HepG2 (cell line): ENCODE results near the gene GNAZ. TPM values are rescaled to one million over a fixed set of nuclear protein-coding genes. Genes with fewer than 3 reads are reported as not detected.

Source experiments
- ATAC-seq: fragments of 200-7000 bp; cut with Tn5 transposase; 3 replicates; pipeline ENCODE4 v1.9.1; 2020; ENCODE audit warnings: mild to moderate bottlenecking, moderate library complexity
- BruUV-seq: library from RNA; stranded (reverse); fragments of 400-500 nt; replicated peaks from 2 replicates; lab custom pipeline; 2021; lab: Mats Ljungman, UMichigan
- CTCF ChIA-PET: fragments of 300-600 bp; formaldehyde crosslinking; extraction: SDS; loops from one replicate; lab custom pipeline; 2021; ENCODE audit warnings: low total read pairs, inconsistent platforms, low intra/inter-chr PET ratio; lab: Yijun Ruan, JAX
- POLR2A ChIA-PET: fragments of 350-600 bp; sonication (Branson Sonifier 250); formaldehyde crosslinking; loops from one replicate; lab custom pipeline; 2020; ENCODE audit warnings: antibody characterized with exemption, inconsistent platforms; lab: Yijun Ruan, JAX
- DNase-seq: peaks from one replicate; pipeline ENCODE4 v3.0.0-alpha.2; 2015; ENCODE audit warnings: low spot score
- FAIRE-seq: peaks from 3 replicates; lab custom pipeline; 2011; peaks lifted over from hg19 to GRCh38; lab: Jason Lieb, UNC
- H2AFZ ChIP-seq: one replicate; pipeline ENCODE4 v1.6.1; 2011; ENCODE audit warnings: low read length, inconsistent platforms
- H3K27ac ChIP-seq: fragments of 300-600 bp; 3 replicates; pipeline ENCODE4 v1.8.0; 2011; ENCODE audit warnings: mixed run types, mild to moderate bottlenecking, mixed read lengths, low read length, inconsistent platforms; ENCODE audit not compliant: insufficient read depth; ENCODE audit errors: extremely low read length
- H3K27me3 ChIP-seq, 2 experiments: fragments of 200-600 bp in 1 of 2; 2 replicates in 1 of 2; 3 replicates in 1 of 2; pipeline versions ENCODE4 v1.6.0 to v1.8.0; 2011; ENCODE audit warnings: low read length in 2 of 2, mild to moderate bottlenecking in 2 of 2, moderate library complexity in 2 of 2, inconsistent platforms in 1 of 2; ENCODE audit not compliant: insufficient read depth in 2 of 2, control insufficient read depth in 1 of 2
- H3K36me3 ChIP-seq, 2 experiments: fragments of 200-600 bp in 1 of 2; replicated peaks in 1 of 2; 2 replicates in 1 of 2; 3 replicates in 1 of 2; pipeline versions ENCODE4 v1.5.1 to v1.8.0; 2011; ENCODE audit warnings: low read length in 2 of 2, inconsistent platforms in 1 of 2; ENCODE audit not compliant: insufficient read depth in 2 of 2, control insufficient read depth in 1 of 2
- H3K4me1 ChIP-seq: 2 replicates; pipeline ENCODE4 v1.5.1; 2012; ENCODE audit warnings: low read length, inconsistent platforms; ENCODE audit not compliant: insufficient read depth
- H3K4me2 ChIP-seq: 2 replicates; pipeline ENCODE4 v1.6.0; 2011; ENCODE audit warnings: low read depth, low read length, inconsistent platforms
- H3K4me3 ChIP-seq, 3 experiments: fragments of 200-600 bp in 1 of 3; sonication (generic), shearing (Covaris generic) in 1 of 3; replicated peaks in 1 of 3; 2 replicates each; pipeline ENCODE4 v1.5.1; 2011 to 2016; ENCODE audit warnings: low read length in 3 of 3, inconsistent platforms in 2 of 3, low read depth in 2 of 3, mild to moderate bottlenecking in 2 of 3, control low read depth in 1 of 3, mixed read lengths in 1 of 3; ENCODE audit not compliant: insufficient read depth in 1 of 3
- H3K79me2 ChIP-seq: one replicate; pipeline ENCODE4 v1.6.1; 2011; ENCODE audit warnings: low read length, inconsistent platforms; ENCODE audit not compliant: insufficient read depth
- H3K9ac ChIP-seq: 2 replicates; pipeline ENCODE4 v1.6.0; 2011; ENCODE audit warnings: mild to moderate bottlenecking, low read depth, low read length, inconsistent platforms; ENCODE audit not compliant: insufficient read depth
- H3K9me3 ChIP-seq: 2 replicates; pipeline ENCODE4 v1.5.1; 2012; ENCODE audit warnings: mild to moderate bottlenecking, low read length
- H4K20me1 ChIP-seq: 2 replicates; pipeline ENCODE4 v1.6.0; 2011; ENCODE audit warnings: inconsistent platforms, mild to moderate bottlenecking, low read length, moderate library complexity; ENCODE audit not compliant: insufficient read depth
- CEBPG ChIP-seq: IDR thresholded peaks from 2 replicates; pipeline ENCODE4 v1.6.1; 2016
- CHD2 ChIP-seq: IDR thresholded peaks from 2 replicates; pipeline ENCODE4 v1.6.1; 2011; ENCODE audit warnings: low read depth, low read length, improper control_type of control experiment
- GFI1 ChIP-seq: sonication (generic); formaldehyde crosslinking; IDR thresholded peaks from 2 replicates; pipeline ENCODE4 v1.5.0; 2020; ENCODE audit warnings: missing genetic modification reagents, mild to moderate bottlenecking, borderline replicate concordance
- KAT8 ChIP-seq: IDR thresholded peaks from 2 replicates; pipeline ENCODE4 v1.6.1; 2016; ENCODE audit warnings: missing genetic modification reagents, missing compliant biosample characterization
- MEIS1 ChIP-seq: sonication (generic); formaldehyde crosslinking; IDR thresholded peaks from 2 replicates; pipeline ENCODE4 v1.9.0; 2021; ENCODE audit warnings: mild to moderate bottlenecking, missing genetic modification reagents, moderate library complexity, borderline replicate concordance
- MXD4 ChIP-seq: IDR thresholded peaks from 2 replicates; pipeline ENCODE4 v1.6.1; 2016; ENCODE audit warnings: mild to moderate bottlenecking, missing biosample characterization, missing genetic modification reagents
- NR2F6 ChIP-seq, 2 experiments: IDR thresholded peaks; 2 replicates each; pipeline ENCODE4 v1.6.1; 2016; ENCODE audit warnings: antibody characterized with exemption in 1 of 2, mild to moderate bottlenecking in 1 of 2
- SMARCC2 ChIP-seq: fragments of 450-650 bp; IDR thresholded peaks from 2 replicates; pipeline ENCODE4 v1.6.1; 2017; ENCODE audit warnings: antibody characterized with exemption, mild to moderate bottlenecking
- SMC3 ChIP-seq: IDR thresholded peaks from 2 replicates; pipeline ENCODE4 v1.6.1; 2011; ENCODE audit warnings: low read length, improper control_type of control experiment
- TEAD3 ChIP-seq: optimal IDR thresholded peaks from 2 replicates; pipeline ENCODE3; 2016; ENCODE audit warnings: borderline replicate concordance
- UBTF ChIP-seq: sonication (generic); formaldehyde crosslinking; IDR thresholded peaks from 2 replicates; pipeline ENCODE4 v1.4.0; 2020; ENCODE audit warnings: mild to moderate bottlenecking, missing genetic modification reagents
- ZNF572 ChIP-seq: sonication (generic); formaldehyde crosslinking; IDR thresholded peaks from 2 replicates; pipeline ENCODE4 v1.5.1; 2020; ENCODE audit warnings: mild to moderate bottlenecking, missing genetic modification reagents
- ZNF687 ChIP-seq: sonication (generic); formaldehyde crosslinking; IDR thresholded peaks from 2 replicates; pipeline ENCODE4 v1.5.1; 2020; ENCODE audit warnings: mild to moderate bottlenecking, missing genetic modification reagents, moderate library complexity
- WGBS: methylation state at CpG from one replicate; pipeline ENCODE4 v1.1.6; 2017; ENCODE audit warnings: low lambda C conversion rate; 5-methylcytosine and 5-hydroxymethylcytosine counted together
- in situ Hi-C: cut with HindIII; loops from 2 replicates; pipeline ENCODE4 v1.10.0; 2017; ENCODE audit warnings: low pct_unique_long_range_greater_than_20kb; ENCODE audit not compliant: extremely low pct_ligation_motif_present
- intact Hi-C: fragments of 100-400 bp; cut with micrococcal nuclease; formaldehyde crosslinking; loops from one replicate; pipeline ENCODE4 v1.10.0; 2022; ENCODE audit not compliant: unreplicated experiment
- polyA plus RNA-seq, 8 experiments: library from polyadenylated mRNA; depleted of rRNA in 3 of 8; stranded (reverse) in 7 of 8; unstranded in 1 of 8; fragments of >200 nt; fragmentation: Illumina TruSeq in 4 of 8; extraction: Trizol in 4 of 8; gene quantifications; 2 replicates each; pipeline versions ENCODE4 v1.2.1 to v1.2.3, GENCODE V29; 2011 to 2016; ENCODE audit warnings: low read depth in 4 of 8, missing spikeins in 1 of 8, mixed read lengths in 1 of 8; ENCODE audit not compliant: insufficient read depth in 1 of 8
- total RNA-seq, 5 experiments: library from RNA; depleted of rRNA; stranded (reverse); fragments of >200 nt; fragmentation: Illumina TruSeq; extraction: Trizol; gene quantifications; 2 replicates each; pipeline ENCODE4 v1.2.3, GENCODE V29; 2016; ENCODE audit warnings: low read depth in 1 of 5

The GNAZ gene
- total and polyA plus RNA-seq, 2 of the 13 experiments (the other 11 are each of a cell fraction or from before 2014, with no cell fraction given): 11.4 to 22.3 TPM

- TF ChIP-seq KAT8: 0 out of 2 replicates have a peak, but pooled peaks have one; percentile 5
- TF ChIP-seq GFI1: 0 out of 2 replicates have a peak, but pooled peaks have one; percentile 20
- peak; percentile 18; the same call in 1 of the 2 replicates for TF ChIP-seq ZNF687 (CRISPR knock-in tag)
- TF ChIP-seq SMC3: 0 out of 2 replicates have a peak, but pooled peaks have one; percentile 2
- TF ChIP-seq CEBPG (CRISPR knock-in tag): 0 out of 2 replicates have a peak, but pooled peaks have one; percentile 11
Observed at GRCh38 chr22:23156286-23156685, 86.0 kb downstream of the GNAZ start (continued).

GRCh38 chr22:23157560-23158515 is 87.5 kb downstream of the GNAZ start:
- Histone ChIP-seq H3K4me1 (peaks cover 100% of the 10 kb centered on the region), H3K9ac (peak overlapping the region; percentile 46; the same call in 1 of the 2 replicates), H2AFZ (no peak overlapping the region), H3K27me3 (no peaks in the 10 kb centered on the region; a peak in 1 of 5 replicates), H3K4me2 (peak overlapping the region; percentile 95), H3K36me3 (no peaks in the 10 kb centered on the region), H3K9me3 (no peaks in the 10 kb centered on the region), H3K79me2 (no peaks in the 10 kb centered on the region), H3K4me3 (peak overlapping the region in 2 of 3 experiments; percentile 20 to 71; a peak in 3 of 6 replicates), H4K20me1 (no peaks in the 10 kb centered on the region), H3K27ac (peak overlapping the region; percentile 65)
- FAIRE-seq (no peak), DNase-seq (no peak), ATAC-seq (peak; percentile 32)
- intact Hi-C loops: no loop called here
- POLR2A ChIA-PET: interaction anchor here (1.0 to 2.5 kb wide), 5 partner anchors 10 to 133 kb away, joined by 3 to 12 read pairs (median 4); partner anchors contain the start of genes RAB36 and RSPH14
- in situ Hi-C loops: loop anchor here (25.0 kb wide), 1 partner anchor 404 kb away; no protein-coding TSS in a partner anchor
- no TSS peak for BruUV-seq
- 12% methylated on average over 8 of the region's 22 CpGs for WGBS
- CTCF ChIA-PET: interaction anchor here (1.7 kb wide), 1 partner anchor 16 kb away, joined by 5 read pairs; no protein-coding TSS in a partner anchor
- 0 out of 2 replicates have a peak, but pooled peaks have one; percentile 30 for TF ChIP-seq UBTF
- 0 out of 2 replicates have a peak, but pooled peaks have one; percentile 76 for TF ChIP-seq ZNF572
- TF ChIP-seq MEIS1 (CRISPR knock-in tag): no peak
- TF ChIP-seq MXD4: 0 out of 2 replicates have a peak, but pooled peaks have one; percentile 30
- TF ChIP-seq TEAD3 (CRISPR knock-in tag): peak; percentile 51
- no peak for TF ChIP-seq SMARCC2
- TF ChIP-seq NR2F6 (IDR thresholded peaks at IDR 0.05): peak; percentile 49
- TF ChIP-seq NR2F6 (CRISPR knock-in tag; IDR thresholded peaks at IDR 0.05): no peak; the same call in 1 of the 2 replicates
- no peak for TF ChIP-seq CHD2
